ENCODE data around the gene CUL1.

CUL1 gene

GRCh38 chr7:148721390-148721789 lies 22.7 kb downstream of the CUL1 start:
- DNase-seq, result peak; percentile 80

DNA sequence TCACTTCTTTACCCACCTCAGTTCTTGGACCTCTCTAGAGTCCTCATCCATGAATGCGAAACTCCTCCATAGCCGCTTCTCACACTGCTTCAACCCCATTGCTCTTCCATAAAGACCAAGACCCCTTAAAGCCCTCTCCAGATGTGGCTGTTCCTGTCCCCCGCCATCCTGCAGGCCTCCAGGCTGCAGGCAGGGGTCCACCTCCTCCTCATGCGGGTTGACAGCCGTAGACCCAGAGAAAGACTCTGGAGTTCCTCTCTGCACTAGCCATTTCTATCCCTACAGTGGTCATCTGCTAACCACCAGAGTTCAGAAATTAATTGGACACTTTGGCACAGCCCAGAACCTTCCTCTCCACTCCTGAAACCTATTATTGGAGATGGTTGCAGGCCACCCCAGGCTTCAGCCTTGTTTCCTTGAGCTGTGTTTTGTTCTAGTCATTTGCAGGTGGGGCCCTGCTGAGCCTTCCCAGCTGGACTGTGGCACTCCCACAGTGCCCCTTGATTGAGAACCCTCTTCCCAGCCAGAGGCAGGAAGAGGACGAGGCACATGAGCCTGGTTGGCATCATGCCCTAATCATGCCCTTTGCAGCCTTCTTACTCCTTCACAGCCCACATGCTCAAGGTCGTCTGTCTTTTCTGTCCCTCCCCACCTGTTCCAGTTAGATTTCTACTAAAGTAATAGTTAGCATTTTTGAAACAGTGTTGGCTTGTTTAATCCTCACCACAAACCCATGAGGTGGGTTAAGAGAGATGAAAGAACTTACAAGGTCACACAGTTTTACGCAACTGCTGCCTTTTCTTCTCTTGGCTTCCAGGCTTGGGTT lies 23.9 kb downstream of the CUL1 start:
- peak; percentile 69 for DNase-seq

DNA sequence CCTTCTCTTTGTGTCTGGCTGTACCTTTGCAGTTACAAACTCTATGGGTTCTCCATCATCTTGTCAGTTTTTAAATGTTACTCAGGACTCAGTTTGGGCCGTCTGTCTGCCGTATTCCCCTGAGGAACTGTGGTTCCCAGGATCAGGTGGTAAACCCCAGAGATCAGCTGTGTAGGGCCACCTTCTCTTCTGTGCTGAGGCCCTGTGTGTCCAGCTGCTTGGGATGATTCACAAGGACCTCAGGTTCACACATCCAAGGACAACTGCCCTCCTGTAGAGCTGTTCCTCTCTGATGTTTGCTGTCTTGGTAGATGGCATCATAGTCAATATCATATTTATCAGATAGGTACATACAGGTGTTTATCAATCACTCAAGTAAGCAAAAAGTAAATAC lies 24.5 kb downstream of the CUL1 start:
- DNase-seq, result no peak

GRCh38 chr7:148723846-148724245 lies 25.1 kb downstream of the CUL1 start:
- DNase-seq, result no peak

- no peak for DNase-seq
These were observed 27.7 kb downstream of the CUL1 start for GRCh38 chr7:148726385-148726784.

GRCh38 chr7:148727501-148728278 lies 29.0 kb downstream of the CUL1 start:
- DNase-seq, result no peak

- DNase-seq, result no peak
These were observed 31.5 kb downstream of the CUL1 start for GRCh38 chr7:148729984-148730733.

DNA sequence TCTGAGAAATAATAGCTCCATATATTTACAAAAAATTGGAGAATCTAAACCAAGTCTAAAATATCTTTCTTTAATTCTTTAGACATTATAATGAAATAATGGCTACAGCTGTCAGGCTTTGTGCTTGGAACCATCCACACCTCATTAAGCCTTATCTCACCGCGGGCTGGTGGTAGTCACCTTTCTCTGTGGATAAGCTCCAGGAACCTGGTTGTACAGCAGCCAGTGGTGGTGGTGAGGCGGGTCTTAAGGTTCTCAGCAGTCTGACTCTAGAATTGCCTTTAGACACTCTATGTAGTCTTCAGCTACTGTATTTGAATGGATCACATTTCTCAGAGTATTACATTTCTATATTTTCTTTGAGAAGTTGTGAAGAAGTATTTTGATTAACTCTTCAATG lies 34.2 kb downstream of the CUL1 start:
- no peak for DNase-seq

GRCh38 chr7:148733496-148733895 lies 34.8 kb downstream of the CUL1 start:
- DNase-seq, result no peak

DNA sequence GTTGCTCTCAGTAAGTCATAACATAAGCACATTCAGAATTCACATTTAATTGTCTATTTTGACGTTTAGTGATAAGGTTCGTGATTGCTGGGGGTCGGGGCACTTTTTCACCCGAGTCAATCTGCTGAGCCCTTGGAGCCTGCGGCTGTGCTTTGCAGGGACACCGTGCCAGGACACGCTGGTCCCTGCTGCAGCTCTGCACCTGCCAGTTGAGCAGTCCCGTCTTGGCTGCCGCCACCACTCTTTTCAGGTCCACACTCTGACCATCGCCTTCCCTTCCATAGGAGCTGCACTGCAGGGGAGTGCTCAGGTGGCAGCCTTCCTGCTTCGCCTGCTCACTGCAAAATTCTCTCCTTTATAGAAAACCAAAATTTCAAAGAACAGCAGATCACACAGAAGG lies 36.4 kb downstream of the CUL1 start:
- DNase-seq, result no peak

GRCh38 chr7:148735967-148736366 lies 37.3 kb downstream of the CUL1 start:
- DNase-seq, result no peak

GRCh38 chr7:148738737-148739535 lies 40.2 kb downstream of the CUL1 start:
- no peak for DNase-seq

DNA sequence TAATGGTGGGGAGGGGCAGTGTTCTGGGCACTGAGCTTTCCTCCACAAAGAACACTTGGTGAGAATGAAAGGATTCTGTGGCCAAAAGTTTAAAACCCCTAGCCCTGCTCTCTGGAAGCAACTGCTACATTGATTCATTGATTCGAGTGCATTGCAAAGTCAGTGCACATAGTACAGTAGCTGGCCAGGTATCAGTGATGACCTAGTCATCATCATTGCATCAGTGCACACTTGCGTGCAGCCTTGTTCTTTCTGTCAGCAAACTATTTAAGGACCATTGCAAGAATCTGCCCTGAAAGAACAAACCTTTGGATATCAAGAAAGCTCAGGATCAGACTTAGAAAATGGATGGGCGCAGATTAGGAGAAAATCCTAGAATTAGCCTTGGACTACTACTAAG lies 47.4 kb downstream of the CUL1 start:
- no peak for DNase-seq

DNA sequence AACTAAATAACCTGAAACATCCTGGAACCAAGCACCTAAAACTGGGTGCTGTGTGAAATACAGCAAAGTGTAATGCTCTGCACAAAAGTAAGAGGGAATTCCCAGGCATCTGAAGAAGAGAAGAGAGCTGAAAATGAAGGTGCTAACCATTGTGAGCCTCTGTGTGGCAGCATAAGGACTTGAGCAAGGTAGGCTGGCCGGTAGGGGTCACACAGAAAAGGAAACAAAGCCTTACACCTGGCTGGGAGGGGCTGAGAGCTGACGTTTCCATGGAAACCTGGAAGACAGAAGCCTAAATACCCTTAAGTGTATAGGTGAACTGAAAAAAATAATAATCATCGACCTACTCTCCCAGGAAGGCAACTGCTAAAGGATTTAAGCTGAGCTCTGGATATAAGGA lies 48.6 kb downstream of the CUL1 start:
- no peak for DNase-seq

DNA sequence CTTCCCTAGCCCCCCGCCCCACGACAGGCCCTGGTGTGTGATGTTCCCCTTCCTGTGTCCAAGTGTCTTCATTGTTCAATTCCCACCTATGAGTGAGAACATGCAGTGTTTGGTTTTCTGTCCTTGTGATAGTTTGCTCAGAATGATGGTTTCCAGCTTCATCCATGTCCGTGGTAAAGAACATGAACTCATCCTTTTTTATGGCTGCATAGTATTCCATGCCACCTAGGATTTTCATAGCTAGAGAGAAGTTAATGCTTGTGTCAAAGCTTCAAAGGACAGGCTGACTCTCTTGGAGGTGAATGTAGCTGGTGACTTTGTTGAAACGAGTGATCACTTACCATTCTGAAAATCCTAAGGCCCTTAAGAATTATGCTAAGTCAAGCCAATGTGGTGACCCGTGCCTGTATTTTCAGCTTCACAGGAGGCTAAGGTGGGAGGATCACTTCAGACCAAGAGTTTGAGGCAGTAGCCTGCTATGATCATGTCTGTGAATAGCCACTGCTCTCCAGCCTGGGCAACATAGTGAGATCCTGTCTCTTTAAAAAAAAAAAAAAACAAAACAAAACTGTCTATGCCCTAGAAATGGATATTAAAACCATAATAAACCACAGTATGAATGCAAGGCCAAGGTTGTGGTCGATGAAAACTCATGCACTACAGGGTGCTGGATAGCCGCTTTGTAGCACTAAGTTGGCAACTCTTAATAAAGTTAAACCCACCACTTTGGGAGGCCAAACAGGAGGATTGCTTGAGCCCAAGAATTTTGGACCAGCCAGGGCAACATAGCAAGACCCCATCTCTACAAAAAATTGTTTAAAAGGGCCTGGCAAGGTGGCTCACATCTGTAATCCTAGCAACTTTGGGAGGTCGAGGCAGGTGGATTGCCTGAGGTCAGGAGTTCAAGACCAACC lies 52.0 kb downstream of the CUL1 start:
- no peak for DNase-seq

DNA sequence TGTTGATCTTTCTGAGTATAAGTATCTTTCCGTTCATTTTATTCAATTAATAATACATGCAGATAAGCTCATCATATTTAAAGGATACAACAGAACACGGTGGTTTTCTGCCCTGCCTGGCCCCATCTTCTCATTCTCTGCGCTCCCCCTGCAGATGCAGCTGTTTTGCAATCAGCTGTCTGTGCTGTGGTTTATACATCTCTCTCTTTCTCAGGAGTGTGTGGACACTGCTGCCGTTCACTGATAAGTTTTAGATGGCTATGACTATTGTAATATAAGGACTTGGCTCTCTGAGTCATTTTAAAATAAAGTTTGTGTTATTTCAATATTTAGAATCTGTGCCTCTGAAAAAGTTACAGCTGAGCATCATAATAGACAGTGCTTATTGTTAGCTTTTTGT lies 54.5 kb downstream of the CUL1 start:
- peak; percentile 67 for DNase-seq

DNA sequence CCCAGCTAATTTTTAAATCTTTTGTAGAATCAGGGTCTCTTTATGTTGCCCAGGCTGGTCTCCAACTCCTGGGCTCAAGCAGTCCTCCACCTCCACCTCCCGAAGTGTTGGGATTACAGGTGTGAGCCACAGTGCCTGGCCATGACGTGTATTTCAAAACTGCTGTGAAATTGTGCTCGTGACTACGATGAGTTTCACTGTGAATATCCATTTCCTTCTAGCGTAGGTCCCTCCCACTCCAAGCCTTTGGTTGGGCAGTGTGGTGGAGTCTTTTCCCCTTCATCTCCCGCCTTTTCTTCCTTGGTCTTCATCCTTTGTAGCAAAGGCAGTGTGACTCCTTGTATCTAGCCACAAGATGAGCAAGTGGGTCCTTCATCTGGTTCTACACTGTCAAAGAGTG lies 56.2 kb downstream of the CUL1 start:
- no peak for DNase-seq

DNA sequence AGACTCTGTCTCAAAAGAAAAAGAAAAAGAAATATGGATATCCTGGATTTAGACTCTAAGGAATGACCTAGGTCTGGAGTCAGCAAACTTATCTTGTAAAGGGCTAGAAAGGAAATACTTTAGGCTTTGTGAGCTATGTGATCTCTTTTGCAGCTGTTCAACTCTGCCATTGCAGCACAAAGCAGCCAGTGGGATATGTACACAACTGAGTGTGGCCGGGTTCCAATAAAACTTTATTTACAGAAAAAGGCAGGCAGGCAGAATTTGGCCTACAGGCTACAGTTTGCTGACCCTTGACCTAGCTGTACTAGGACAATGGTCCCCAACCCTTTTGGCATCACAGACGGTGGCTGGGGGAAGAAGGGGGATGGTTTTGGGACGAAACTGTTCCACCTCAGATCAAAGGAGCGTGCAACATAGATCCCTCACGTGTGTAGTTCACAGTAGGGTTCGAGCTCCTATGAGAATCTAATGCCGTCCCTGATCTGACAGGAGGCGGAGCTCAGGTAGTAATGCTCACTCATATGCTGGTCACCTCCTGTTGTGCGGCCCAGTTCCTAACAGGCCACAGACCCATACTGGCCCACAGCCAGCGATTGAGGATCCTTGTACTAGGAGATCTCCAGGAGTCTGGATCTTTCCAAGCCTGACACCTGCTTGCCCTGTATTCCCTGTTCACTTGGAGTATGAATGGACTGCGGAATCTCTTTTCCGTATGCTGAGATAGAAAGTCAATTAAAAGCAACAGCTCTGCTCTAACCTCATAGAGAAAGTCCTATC lies 63.0 kb downstream of the CUL1 start:
- no peak for DNase-seq

- DNase-seq, result no peak
These were observed 64.9 kb downstream of the CUL1 start for GRCh38 chr7:148763622-148764021.

GRCh38 chr7:148770004-148770403 lies 71.3 kb downstream of the CUL1 start:
- no peak for DNase-seq
